Heart left ventricle (tissue), 13 donors: ENCODE results near the gene NECTIN1.

Source experiments
- POLR2A ChIP-seq, 2 donors: fragments of 450-650 bp; IDR thresholded peaks; one replicate each; pipeline ENCODE4 v1.6.1; 2017; ENCODE audit warnings: antibody characterized with exemption in 2 of 2, mild to moderate bottlenecking in 2 of 2, moderate library complexity in 2 of 2
- TF ChIP-seq, protein P1 (sequence below), 12 donors: fragments of 200-600 bp; sonication (generic) in 4 of 12; IDR thresholded peaks; one replicate each; pipeline versions ENCODE4 v1.5.0 to v1.8.0; 2018 to 2022; ENCODE audit warnings: antibody characterized with exemption in 12 of 12, mild to moderate bottlenecking in 5 of 12
- donor health status: ischemic (EF 13 %, LVEDD 7.1; RV severe dilation, severe dysfunction).
- donor health status: DM: no; HTN: yes; CAD: no.
- donor health status: DM: no; HTN: no; CAD: no.
- donor health status: ischemic (EF 25% LVEDD 6.9; RV normal size, moderate dysfunction).
- donor health status: ischemic (EF 25% LVEDD 5.7; RV mildly dilated, moderate dysfunction).
- donor health status: ischemic (EF 35%, LVEDD 5.7; RV mildly dilated, moderate dysfunction).
- donor health status: nonischemic (EF 11% LVEDD 7.7; RV severe dilation, severe dysfunction).
- donor health status: DM: yes; HTN: yes; CAD: no.
- donor health status: PGD.
- donor health status: ischemic (EF 29% LVEDD 5.4; RV normal size, mild dysfunction).
- donor health status: nonischemic (EF 23%, LVEDD 6.1; RV moderate dilation, normal function).

- no peak for TF ChIP-seq POLR2A (IDR thresholded peaks at IDR 0.05)
- TF ChIP-seq, protein P1, sequence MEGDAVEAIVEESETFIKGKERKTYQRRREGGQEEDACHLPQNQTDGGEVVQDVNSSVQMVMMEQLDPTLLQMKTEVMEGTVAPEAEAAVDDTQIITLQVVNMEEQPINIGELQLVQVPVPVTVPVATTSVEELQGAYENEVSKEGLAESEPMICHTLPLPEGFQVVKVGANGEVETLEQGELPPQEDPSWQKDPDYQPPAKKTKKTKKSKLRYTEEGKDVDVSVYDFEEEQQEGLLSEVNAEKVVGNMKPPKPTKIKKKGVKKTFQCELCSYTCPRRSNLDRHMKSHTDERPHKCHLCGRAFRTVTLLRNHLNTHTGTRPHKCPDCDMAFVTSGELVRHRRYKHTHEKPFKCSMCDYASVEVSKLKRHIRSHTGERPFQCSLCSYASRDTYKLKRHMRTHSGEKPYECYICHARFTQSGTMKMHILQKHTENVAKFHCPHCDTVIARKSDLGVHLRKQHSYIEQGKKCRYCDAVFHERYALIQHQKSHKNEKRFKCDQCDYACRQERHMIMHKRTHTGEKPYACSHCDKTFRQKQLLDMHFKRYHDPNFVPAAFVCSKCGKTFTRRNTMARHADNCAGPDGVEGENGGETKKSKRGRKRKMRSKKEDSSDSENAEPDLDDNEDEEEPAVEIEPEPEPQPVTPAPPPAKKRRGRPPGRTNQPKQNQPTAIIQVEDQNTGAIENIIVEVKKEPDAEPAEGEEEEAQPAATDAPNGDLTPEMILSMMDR (IDR thresholded peaks at IDR 0.05) = no peak
Observed at GRCh38 chr11:119709638-119710346, 19.2 kb downstream of the NECTIN1 start.
